H1 (cell line): ENCODE data around the gene CACNB2. TPM values are rescaled to one million over a fixed set of nuclear protein-coding genes. Genes with fewer than 3 reads are reported as not detected.

Experiments used
- BACH1 ChIP-seq: IDR thresholded peaks from 2 replicates; pipeline ENCODE4 v1.6.1; 2012; ENCODE audit warnings: low read length, improper control_type of control experiment
- BRCA1 ChIP-seq: IDR thresholded peaks from 2 replicates; pipeline ENCODE4 v1.6.1; 2012; ENCODE audit warnings: low read depth, low read length, improper control_type of control experiment
- RFX5 ChIP-seq: IDR thresholded peaks from 2 replicates; pipeline ENCODE4 v1.6.1; 2011; ENCODE audit warnings: low read depth, low read length, improper control_type of control experiment, borderline replicate concordance
- SP1 ChIP-seq: IDR thresholded peaks from 2 replicates; pipeline ENCODE4 v1.6.1; 2011; ENCODE audit warnings: low read depth, low read length
- polyA plus RNA-seq, 7 experiments: library from polyadenylated mRNA; depleted of rRNA in 3 of 7; stranded (reverse) in 5 of 7; unstranded in 2 of 7; fragments of >200 nt in 5 of 7; fragments of 200-250 nt in 2 of 7; gene quantifications; 1 replicate in 5 of 7; 2 replicates in 1 of 7; 4 replicates in 1 of 7; pipeline versions ENCODE4 v1.2.1 to v1.2.3, GENCODE V29; 2011 to 2013; ENCODE audit warnings: missing spikeins in 2 of 7, mixed read lengths in 2 of 7
- total RNA-seq: library from RNA; stranded (reverse); fragmentation: NEBNext Ultra II Directional; extraction: Animal tissue kit (Norgen Biotek cat#: 25700); gene quantifications from 2 replicates; pipeline ENCODE4 v1.2.1, GENCODE V29; 2021

The CACNB2 gene
- total and polyA plus RNA-seq, 2 of the 8 experiments (the other 6 are each of a cell fraction or from before 2014, with no cell fraction given) = 2.4 to 3.2 TPM

GRCh38 chr10:18417950-18418527 lies 277.8 kb downstream of the CACNB2 start (continued):
- TF ChIP-seq BACH1 (no peak), RFX5 (no peak), BRCA1 (no peak), SP1 (no peak)
